PC-3 (cell line): Measurements from ENCODE around the gene BCL11B. TPM values are rescaled to one million over a fixed set of nuclear protein-coding genes. Genes with fewer than 3 reads are reported as not detected.

ENCODE experiments used
- ATAC-seq: fragments of 200-7000 bp; cut with Tn5 transposase; 2 replicates; pipeline ENCODE4 v1.9.1; 2020; ENCODE audit warnings: mild to moderate bottlenecking, moderate library complexity
- BruUV-seq: library from RNA; stranded (reverse); fragments of 400-500 nt; replicated peaks from 2 replicates; lab custom pipeline; 2021; lab: Mats Ljungman, UMichigan
- CTCF ChIA-PET: fragments of 300-600 bp; sonication (Branson Sonifier 250); formaldehyde crosslinking; loops from one replicate; lab custom pipeline; 2022; ENCODE audit warnings: antibody characterized with exemption; lab: Charles Lee
- POLR2A ChIA-PET: fragments of 300-600 bp; sonication (Branson Sonifier 250); formaldehyde crosslinking; loops from one replicate; lab custom pipeline; 2022; ENCODE audit warnings: antibody characterized with exemption; ENCODE audit not compliant: unreplicated experiment; lab: Charles Lee
- DNase-seq: peaks from one replicate; pipeline ENCODE4 v3.0.0-alpha.2; 2015
- H2AFZ ChIP-seq: fragments of 300-600 bp; sonication (generic); 2 replicates; pipeline ENCODE4 v1.6.0; 2016; ENCODE audit warnings: antibody characterized with exemption, low read length
- H3F3A ChIP-seq: fragments of 300-600 bp; sonication (generic); one replicate; pipeline ENCODE4 v1.6.0; 2017; ENCODE audit warnings: antibody characterized with exemption, low read length, control low read depth, mild to moderate bottlenecking; ENCODE audit not compliant: unreplicated experiment
- H3K27ac ChIP-seq: fragments of 300-600 bp; sonication (generic); 2 replicates; pipeline ENCODE4 v1.5.1; 2016; ENCODE audit warnings: mild to moderate bottlenecking, low read length
- H3K27me3 ChIP-seq: fragments of 300-600 bp; sonication (generic); 2 replicates; pipeline ENCODE4 v1.6.1; 2016; ENCODE audit warnings: low read length, mixed read lengths
- H3K36me3 ChIP-seq: fragments of 300-600 bp; sonication (generic); 2 replicates; pipeline ENCODE4 v1.6.1; 2016; ENCODE audit warnings: low read depth, mixed run types, low read length, mixed read lengths
- H3K4me1 ChIP-seq: fragments of 300-600 bp; sonication (generic); 2 replicates; pipeline ENCODE4 v1.5.1; 2016; ENCODE audit warnings: low read length; ENCODE audit not compliant: insufficient read depth
- H3K4me2 ChIP-seq: fragments of 300-600 bp; sonication (generic); 2 replicates; pipeline ENCODE4 v1.6.0; 2016; ENCODE audit warnings: low read length
- H3K4me3 ChIP-seq: fragments of 300-600 bp; sonication (generic); 2 replicates; pipeline ENCODE4 v1.5.1; 2016; ENCODE audit warnings: mild to moderate bottlenecking, low read length, mixed read lengths
- H3K79me2 ChIP-seq: fragments of 300-600 bp; sonication (generic); 2 replicates; pipeline ENCODE4 v1.6.1; 2017; ENCODE audit warnings: low read length, mixed read lengths
- H3K9ac ChIP-seq: fragments of 300-600 bp; sonication (generic); 2 replicates; pipeline ENCODE4 v1.6.0; 2016; ENCODE audit warnings: mild to moderate bottlenecking, low read length
- H3K9me2 ChIP-seq: fragments of 300-600 bp; sonication (generic); replicated peaks from 2 replicates; pipeline ENCODE4 v1.6.1; 2016; ENCODE audit warnings: mixed run types, low read length, mixed read lengths
- H3K9me3 ChIP-seq: fragments of 300-600 bp; sonication (generic); 2 replicates; pipeline ENCODE4 v1.6.1; 2016; ENCODE audit warnings: low read length, mixed read lengths
- H4K20me1 ChIP-seq: fragments of 300-600 bp; sonication (generic); 2 replicates; pipeline ENCODE4 v1.6.1; 2016; ENCODE audit warnings: low read length, mixed read lengths
- CTCF ChIP-seq: fragments of 300-600 bp; sonication (generic); conservative IDR thresholded peaks from 2 replicates; pipeline ENCODE4 v1.5.1; 2017; ENCODE audit warnings: antibody characterized with exemption, low read depth, mild to moderate bottlenecking, low read length
- EZH2 ChIP-seq: fragments of 300-600 bp; sonication (generic); IDR thresholded peaks from one replicate; pipeline ENCODE4 v1.6.1; 2017; ENCODE audit warnings: antibody characterized with exemption, mild to moderate bottlenecking, low read length; ENCODE audit not compliant: unreplicated experiment
- EZH2phosphoT487 ChIP-seq: fragments of 300-600 bp; sonication (generic); IDR thresholded peaks from 2 replicates; pipeline ENCODE4 v1.6.1; 2018; ENCODE audit warnings: mild to moderate bottlenecking, antibody characterized with exemption, low read length, borderline replicate concordance
- intact Hi-C: fragments of 100-400 bp; cut with micrococcal nuclease; formaldehyde crosslinking; loops from 2 replicates; pipeline ENCODE4 v1.9.0; 2023
- total RNA-seq: library from RNA; depleted of rRNA; stranded (reverse); fragments of >200 nt; gene quantifications from 2 replicates; pipeline ENCODE4 v1.2.3, GENCODE V29; 2014

The BCL11B gene
- total RNA-seq, 1 experiment from 2014 or later: 0.73 TPM

DNA sequence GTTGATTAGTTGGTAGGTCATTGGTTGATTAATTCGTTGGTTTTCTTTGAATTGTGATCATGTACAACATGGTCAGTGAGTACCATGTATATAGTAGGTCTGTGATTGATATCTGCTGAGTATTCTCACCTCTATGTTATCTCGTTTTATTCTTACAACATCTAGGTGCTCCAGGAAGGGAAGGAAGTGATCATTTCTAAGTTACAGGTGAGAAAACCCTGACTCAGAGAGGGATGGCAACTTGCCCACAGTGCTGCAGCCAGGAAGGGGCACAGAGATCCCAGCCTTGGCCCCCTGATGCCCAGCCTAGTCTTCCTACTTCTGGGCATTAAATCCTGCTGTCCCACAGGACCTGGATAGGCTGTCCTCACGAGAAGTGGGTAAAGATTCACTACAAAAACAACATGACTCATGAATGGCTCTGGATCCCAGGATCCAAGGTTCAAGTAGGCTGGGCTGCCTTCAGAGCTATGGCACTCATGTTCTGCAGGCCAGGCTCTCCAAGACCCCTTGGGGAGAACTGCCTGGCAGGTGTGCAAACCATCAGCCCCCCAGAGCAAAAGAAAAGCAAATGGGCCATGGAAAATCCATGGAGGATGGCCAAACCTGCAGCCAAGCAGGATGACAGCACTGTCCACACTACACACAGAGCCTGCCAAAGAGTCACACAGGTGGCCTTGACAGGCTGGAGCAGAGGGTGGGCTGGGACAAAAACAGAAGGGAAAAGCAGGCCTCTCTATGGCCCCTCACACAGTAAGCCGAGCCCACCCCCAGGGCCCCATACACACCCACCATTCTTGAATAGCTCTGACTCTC, 146.2 kb downstream of the BCL11B start:
- Histone ChIP-seq H3K27me3 (peaks cover 44% of the 10 kb centered on the region), H3F3A (no peaks in the 10 kb centered on the region), H3K4me2 (no peak overlapping the region), H3K27ac (no peak overlapping the region), H3K36me3 (no peaks in the 10 kb centered on the region), H3K9me3 (no peaks in the 10 kb centered on the region), H3K4me1 (no peaks in the 10 kb centered on the region), H3K9me2 (no peaks in the 10 kb centered on the region), H2AFZ (no peak overlapping the region), H3K9ac (no peak overlapping the region), H3K79me2 (no peaks in the 10 kb centered on the region), H3K4me3 (no peak overlapping the region), H4K20me1 (no peaks in the 10 kb centered on the region)
- POLR2A ChIA-PET: no interaction called here
- TF ChIP-seq EZH2 (no peak), EZH2phosphoT487 (no peak), CTCF (no peak)
- ATAC-seq: no peak
- intact Hi-C loops: no loop called here
- BruUV-seq: no TSS peak
- CTCF ChIA-PET: no interaction called here
- no peak for DNase-seq

DNA sequence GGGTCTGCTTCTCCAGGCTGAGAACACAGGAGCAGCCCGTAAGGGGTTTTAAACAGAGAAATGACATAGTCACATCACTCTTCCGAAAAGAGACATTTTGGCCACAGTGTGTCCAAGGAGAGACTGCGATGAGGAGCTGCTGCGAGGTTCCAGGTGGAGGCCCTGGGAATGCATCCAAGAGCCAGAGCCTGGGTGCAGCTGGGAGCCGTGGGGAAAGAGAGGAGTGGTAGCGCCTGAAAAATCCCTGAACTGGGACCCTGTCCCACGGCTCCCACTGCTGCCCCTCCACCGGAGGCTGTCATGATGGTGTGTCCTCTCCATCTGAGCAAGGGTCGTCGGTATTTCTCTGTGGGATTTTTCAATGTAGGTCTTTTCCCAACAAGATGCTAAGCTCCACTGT, 146.9 kb downstream of the BCL11B start:
- H3F3A ChIP-seq: no peaks in the 10 kb centered on the region
- H3K9me2 ChIP-seq: no peaks in the 10 kb centered on the region
- peaks cover 51% of the 10 kb centered on the region for H3K27me3 ChIP-seq
- H3K4me2 ChIP-seq: no peak overlapping the region
- no peak for DNase-seq
- H3K27ac ChIP-seq: no peak overlapping the region
- TF ChIP-seq EZH2phosphoT487 (no peak), EZH2 (no peak), CTCF (no peak)
- BruUV-seq: no TSS peak
- no peak overlapping the region for H3K9ac ChIP-seq
- H3K79me2 ChIP-seq: no peaks in the 10 kb centered on the region
- ChIA-PET POLR2A (no interaction called here), CTCF (no interaction called here)
- H4K20me1 ChIP-seq: no peaks in the 10 kb centered on the region
- H2AFZ ChIP-seq: no peak overlapping the region
- no peaks in the 10 kb centered on the region for H3K36me3 ChIP-seq
- no peaks in the 10 kb centered on the region for H3K4me1 ChIP-seq
- H3K4me3 ChIP-seq: no peak overlapping the region
- no peaks in the 10 kb centered on the region for H3K9me3 ChIP-seq
- intact Hi-C loops: no loop called here
- ATAC-seq: no peak

DNA sequence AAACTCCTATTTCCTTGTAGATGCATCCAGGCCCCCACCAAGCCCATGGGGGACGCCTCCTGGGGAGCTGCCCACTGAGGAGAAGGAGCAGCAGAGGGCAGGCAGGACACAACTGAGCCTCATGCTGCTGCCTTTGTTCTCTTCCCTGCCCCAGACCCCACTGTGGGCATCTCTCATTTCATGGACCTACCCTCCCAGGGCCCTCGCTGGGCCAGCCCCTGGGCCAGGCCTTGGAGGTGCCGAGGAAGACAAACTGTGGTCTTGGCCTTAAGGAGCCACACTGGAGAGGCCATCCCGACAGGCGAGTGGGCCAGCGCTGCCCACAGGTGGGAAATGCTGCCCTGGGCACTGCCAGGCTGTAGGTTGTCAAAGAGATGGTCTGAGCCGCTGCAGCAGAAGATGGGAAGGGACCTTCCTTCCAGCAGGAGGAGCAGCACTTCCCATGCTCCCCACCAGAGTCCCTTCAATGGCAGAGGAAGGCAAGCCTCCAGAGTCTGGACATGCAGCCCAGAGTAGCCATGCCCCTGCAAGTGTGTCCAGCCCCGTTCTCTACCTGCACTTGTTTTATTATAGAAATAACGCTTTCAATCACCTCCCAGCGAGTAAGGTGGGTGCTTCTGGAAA, 147.4 kb downstream of the BCL11B start:
- Histone ChIP-seq H4K20me1 (no peaks in the 10 kb centered on the region), H2AFZ (no peak overlapping the region), H3F3A (no peaks in the 10 kb centered on the region), H3K4me1 (no peaks in the 10 kb centered on the region), H3K27ac (no peak overlapping the region), H3K9ac (no peak overlapping the region), H3K36me3 (no peaks in the 10 kb centered on the region), H3K4me2 (no peak overlapping the region), H3K9me3 (no peaks in the 10 kb centered on the region), H3K79me2 (no peaks in the 10 kb centered on the region), H3K4me3 (no peak overlapping the region), H3K27me3 (peaks cover 51% of the 10 kb centered on the region), H3K9me2 (no peaks in the 10 kb centered on the region)
- TF ChIP-seq CTCF (no peak; the same call in 1 of the 2 replicates), EZH2 (no peak), EZH2phosphoT487 (no peak)
- ChIA-PET POLR2A (no interaction called here), CTCF (no interaction called here)
- intact Hi-C loops: no loop called here
- no peak for ATAC-seq
- no TSS peak for BruUV-seq
- no peak for DNase-seq
